ENCODE data around the gene TMEM273. TPM values are rescaled to one million over a fixed set of nuclear protein-coding genes. Genes with fewer than 3 reads are reported as not detected.

The TMEM273 gene
- total RNA-seq, 1 experiment from 2014 or later, result not detected

- DNase-seq (ENCODE audit: extremely low read depth, low read depth), result no peak
These were observed 21.4 kb downstream of the TMEM273 start for GRCh38 chr10:49166484-49167400.

GRCh38 chr10:49165821-49166483 lies 22.2 kb downstream of the TMEM273 start:
- no peak for DNase-seq (ENCODE audit: extremely low read depth, low read depth)

- DNase-seq (ENCODE audit: extremely low read depth, low read depth), result no peak
These were observed 22.9 kb downstream of the TMEM273 start for GRCh38 chr10:49165259-49165658.

- DNase-seq (ENCODE audit: extremely low read depth, low read depth), result no peak
These were observed 23.5 kb downstream of the TMEM273 start for GRCh38 chr10:49164559-49165188.

- DNase-seq (ENCODE audit: extremely low read depth, low read depth), result no peak
These were observed 24.4 kb downstream of the TMEM273 start for GRCh38 chr10:49163741-49164140.

- DNase-seq (ENCODE audit: extremely low read depth, low read depth), result no peak
These were observed 25.4 kb downstream of the TMEM273 start for GRCh38 chr10:49162761-49163310.

- DNase-seq (ENCODE audit: extremely low read depth, low read depth), result no peak
These were observed 26.1 kb downstream of the TMEM273 start for GRCh38 chr10:49162063-49162462.

GRCh38 chr10:49161411-49161997 lies 26.7 kb downstream of the TMEM273 start:
- no peak for DNase-seq (ENCODE audit: extremely low read depth, low read depth)

- DNase-seq (ENCODE audit: extremely low read depth, low read depth), result no peak
These were observed 27.4 kb downstream of the TMEM273 start for GRCh38 chr10:49160814-49161213.

- no peak for DNase-seq (ENCODE audit: extremely low read depth, low read depth)
These were observed 28.1 kb downstream of the TMEM273 start for GRCh38 chr10:49160110-49160509.

GRCh38 chr10:49158915-49159314 lies 29.3 kb downstream of the TMEM273 start:
- no peak for DNase-seq (ENCODE audit: extremely low read depth, low read depth)

GRCh38 chr10:49158404-49158803 lies 29.8 kb downstream of the TMEM273 start:
- no peak for DNase-seq (ENCODE audit: extremely low read depth, low read depth)

- no peak for DNase-seq (ENCODE audit: extremely low read depth, low read depth)
These were observed 31.0 kb downstream of the TMEM273 start for GRCh38 chr10:49157229-49157628.

GRCh38 chr10:49154641-49155040 lies 33.5 kb downstream of the TMEM273 start:
- no peak for DNase-seq (ENCODE audit: extremely low read depth, low read depth)

- no peak for DNase-seq (ENCODE audit: extremely low read depth, low read depth)
These were observed 34.2 kb downstream of the TMEM273 start for GRCh38 chr10:49153971-49154370.

- DNase-seq (ENCODE audit: extremely low read depth, low read depth), result no peak
These were observed 35.1 kb downstream of the TMEM273 start for GRCh38 chr10:49153115-49153514.

GRCh38 chr10:49152663-49153062 lies 35.5 kb downstream of the TMEM273 start:
- no peak for DNase-seq (ENCODE audit: extremely low read depth, low read depth)

GRCh38 chr10:49152037-49152436 lies 36.2 kb downstream of the TMEM273 start:
- DNase-seq (ENCODE audit: extremely low read depth, low read depth), result no peak

GRCh38 chr10:49151481-49151880 lies 36.7 kb downstream of the TMEM273 start:
- no peak for DNase-seq (ENCODE audit: extremely low read depth, low read depth)

- no peak for DNase-seq (ENCODE audit: extremely low read depth, low read depth)
These were observed 37.2 kb downstream of the TMEM273 start for GRCh38 chr10:49151025-49151445.

- DNase-seq (ENCODE audit: extremely low read depth, low read depth), result no peak
These were observed 37.8 kb downstream of the TMEM273 start for GRCh38 chr10:49150426-49150825.
